NCI-H2227 (cell line): Measurements from ENCODE around the gene PGBD2.
"Not testable (repeated sequence)": the region's sequence is repeated elsewhere in the genome, so short reads cannot be mapped to it uniquely, and the experiment has no call there.

Experiments used
- DNase-seq: peaks from one replicate; lab custom pipeline; 2025; ENCODE audit not compliant: unreplicated experiment; lab: John Stamatoyannopoulos, UW

PGBD2 gene

DNA sequence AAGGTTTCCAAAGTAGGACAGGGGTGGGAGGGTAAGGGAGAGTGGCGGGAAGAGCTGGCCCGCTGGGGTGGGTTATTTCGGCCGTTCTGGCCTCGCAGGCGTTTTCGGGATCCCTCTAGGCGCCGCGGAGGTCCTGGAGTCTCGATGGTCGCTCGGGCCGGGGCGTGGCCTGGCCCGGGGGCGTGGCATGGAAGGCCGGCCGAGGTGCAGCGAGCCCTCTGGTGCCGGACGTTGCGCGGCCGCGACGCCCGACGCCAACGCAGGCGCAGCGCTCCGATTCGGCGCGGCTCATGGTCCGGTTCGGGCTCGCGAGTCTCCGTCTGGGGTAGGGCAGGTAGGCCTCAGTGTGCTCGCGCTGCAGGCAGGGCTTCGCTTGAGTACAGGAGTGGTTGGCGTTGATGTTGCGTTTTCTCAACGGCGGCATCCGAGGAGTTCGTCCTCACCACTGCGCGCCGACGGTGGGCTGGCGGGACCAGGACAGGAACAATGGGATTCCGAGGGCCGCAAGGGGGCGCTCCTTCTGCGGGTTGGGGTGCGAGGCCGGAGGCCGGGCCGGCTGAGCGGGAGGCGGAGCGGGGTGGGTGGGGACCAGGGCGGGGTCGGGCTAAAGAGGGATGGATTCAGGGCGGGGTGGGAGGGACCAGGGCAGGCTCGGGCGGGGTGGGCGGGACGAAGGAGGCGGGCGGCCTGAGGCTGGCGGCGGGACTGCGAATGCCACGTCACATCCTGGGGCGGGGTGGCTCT, at the start of gene PGBD2:
PGBD2 (plus strand) TSS at position 227 of the 744 bp plus-strand sequence. CDS start 7,628 bp downstream, outside the sequence.
- peak; percentile 97 for DNase-seq

- DNase-seq, result no peak
Measured at GRCh38 chr1:248857201-248857600, 48.8 kb upstream of the PGBD2 start.

- DNase-seq, result no peak
Measured at GRCh38 chr1:248857749-248858095, 48.3 kb upstream of the PGBD2 start.

GRCh38 chr1:248858096-248858890, 47.7 kb upstream of the PGBD2 start:
- DNase-seq, result peak; percentile 74

DNA sequence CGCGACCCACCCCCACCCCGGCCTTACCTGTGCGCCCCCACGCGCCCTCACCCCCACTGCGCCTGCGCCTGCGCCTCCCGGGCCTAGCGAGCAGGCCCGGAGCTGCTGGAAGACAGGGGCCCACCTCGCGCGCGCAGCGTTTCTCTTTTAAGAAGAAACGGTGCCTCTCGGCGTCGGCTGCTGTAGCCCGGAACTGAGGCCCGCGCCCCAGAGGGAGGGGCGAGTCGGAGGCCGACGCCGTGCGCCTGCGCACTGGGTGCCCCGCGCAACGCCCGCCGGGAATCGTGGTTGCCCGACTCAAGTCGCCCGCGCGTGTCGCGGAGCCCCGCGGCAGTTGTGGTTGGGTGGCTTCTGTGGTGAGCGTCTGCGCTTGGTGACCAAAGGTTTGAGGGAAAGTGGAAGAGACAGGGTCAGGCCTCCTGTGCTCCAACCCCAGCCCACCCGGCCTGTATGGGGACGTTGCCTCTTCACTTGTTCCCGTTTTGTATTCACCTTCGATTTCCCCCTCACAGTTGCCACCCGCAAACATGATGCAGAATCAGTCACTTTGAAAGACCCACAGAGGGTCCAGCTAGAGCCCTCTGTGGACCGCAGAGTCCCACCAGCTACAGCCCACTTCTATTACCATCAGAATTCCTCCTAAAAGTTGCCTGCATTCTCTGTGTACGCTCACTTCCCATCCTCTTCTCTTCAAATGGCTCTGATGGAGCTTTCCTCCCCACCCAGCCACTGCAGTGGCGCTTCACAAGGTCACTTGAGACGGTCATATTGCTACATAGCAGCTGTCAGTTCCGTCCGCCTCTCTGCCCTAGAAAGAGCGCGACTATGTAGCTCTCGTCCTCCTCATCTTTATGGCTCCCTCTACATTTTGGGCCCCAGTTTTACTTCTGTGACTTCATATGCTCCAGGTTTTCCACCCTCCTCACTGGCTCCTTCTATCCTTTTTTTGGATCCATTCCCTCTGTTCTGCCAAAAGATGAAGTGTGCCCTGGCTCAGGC, 46.8 kb upstream of the PGBD2 start, which contains the start of gene ZNF692:
ZNF692 (minus strand) TSS at position 195 of the 999 bp plus-strand sequence. CDS start 776 bp downstream, outside the sequence.
- peak; percentile 98 for DNase-seq

GRCh38 chr1:248860007-248860406, 46.0 kb upstream of the PGBD2 start:
- no peak for DNase-seq

GRCh38 chr1:248861616-248862015, 44.4 kb upstream of the PGBD2 start:
- DNase-seq, result no peak

DNA sequence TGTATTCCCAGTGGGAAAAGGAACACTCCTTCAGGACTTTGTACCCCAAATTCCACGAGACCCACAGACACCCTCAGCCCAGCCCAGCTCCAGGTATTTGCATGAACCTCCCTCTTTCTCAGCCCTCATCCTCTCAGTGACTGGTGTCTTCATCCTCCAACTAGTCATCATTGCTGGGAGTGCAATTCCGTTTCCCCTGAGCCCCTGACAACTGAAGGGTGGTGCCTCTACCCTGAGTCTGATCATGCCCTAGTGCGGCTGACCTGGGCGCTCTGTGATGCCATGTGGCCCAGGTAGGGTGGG, 43.4 kb upstream of the PGBD2 start:
- no peak for DNase-seq

GRCh38 chr1:248862998-248863881, 42.8 kb upstream of the PGBD2 start:
- peak; percentile 87 for DNase-seq

DNA sequence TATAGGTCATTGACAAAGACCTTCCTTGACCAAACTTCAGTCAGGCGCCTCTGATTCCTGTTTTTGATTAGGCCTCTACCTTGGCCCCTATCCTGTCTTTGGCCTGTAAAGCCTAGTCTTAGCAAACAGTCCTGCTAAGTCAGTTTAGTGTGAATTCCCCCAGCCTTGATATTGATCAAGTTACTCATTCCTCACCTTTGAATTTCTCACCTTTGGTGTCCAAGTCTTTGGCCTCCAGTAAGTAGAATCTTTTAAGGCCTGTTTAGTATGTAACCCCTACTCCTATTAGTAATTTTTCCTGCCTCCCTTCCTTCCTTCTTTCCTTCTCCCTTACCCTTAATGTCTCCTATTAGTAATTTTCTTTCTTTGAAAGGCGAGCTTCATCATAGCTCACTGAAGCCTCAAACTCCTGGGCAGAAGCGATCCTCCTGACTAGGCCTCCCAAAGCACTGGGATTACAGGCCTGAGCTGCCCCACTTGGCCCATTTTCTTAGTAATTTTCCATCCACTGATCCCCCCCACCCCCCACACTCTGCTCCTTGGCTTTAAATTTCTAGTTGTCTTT, 34.1 kb upstream of the PGBD2 start:
- peak; percentile 11 for DNase-seq

DNA sequence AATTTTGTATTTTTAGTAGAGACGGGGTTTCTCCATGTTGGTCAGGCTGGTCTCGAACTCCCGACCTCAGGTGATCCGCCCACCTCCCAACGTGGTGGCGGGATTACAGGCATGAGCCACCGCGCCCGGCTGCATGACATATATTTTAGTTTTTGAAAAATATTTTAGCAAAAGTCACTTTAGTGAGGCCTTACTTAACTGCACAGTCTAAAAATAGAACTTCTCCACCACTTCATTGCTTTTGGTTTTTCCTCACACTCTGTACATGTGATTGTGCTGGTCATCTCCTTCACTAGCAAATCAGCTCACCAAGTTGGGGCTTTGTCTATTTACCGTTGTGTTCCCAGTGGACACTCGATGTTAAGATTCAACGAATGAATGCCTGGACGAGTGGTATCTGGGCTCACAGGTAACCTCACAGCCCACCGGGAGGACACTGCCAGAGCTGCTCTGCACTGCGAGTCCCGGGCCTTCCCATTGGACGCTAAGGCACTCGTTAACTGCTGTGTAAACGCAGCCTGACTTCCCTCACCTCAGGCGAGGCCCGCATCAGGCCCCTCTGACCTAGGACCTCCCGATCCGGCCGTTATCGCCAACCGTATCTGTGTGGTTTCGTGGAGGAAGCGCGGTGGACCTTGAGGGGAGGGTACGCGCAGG, 33.2 kb upstream of the PGBD2 start:
- DNase-seq, result peak; percentile 71

DNA sequence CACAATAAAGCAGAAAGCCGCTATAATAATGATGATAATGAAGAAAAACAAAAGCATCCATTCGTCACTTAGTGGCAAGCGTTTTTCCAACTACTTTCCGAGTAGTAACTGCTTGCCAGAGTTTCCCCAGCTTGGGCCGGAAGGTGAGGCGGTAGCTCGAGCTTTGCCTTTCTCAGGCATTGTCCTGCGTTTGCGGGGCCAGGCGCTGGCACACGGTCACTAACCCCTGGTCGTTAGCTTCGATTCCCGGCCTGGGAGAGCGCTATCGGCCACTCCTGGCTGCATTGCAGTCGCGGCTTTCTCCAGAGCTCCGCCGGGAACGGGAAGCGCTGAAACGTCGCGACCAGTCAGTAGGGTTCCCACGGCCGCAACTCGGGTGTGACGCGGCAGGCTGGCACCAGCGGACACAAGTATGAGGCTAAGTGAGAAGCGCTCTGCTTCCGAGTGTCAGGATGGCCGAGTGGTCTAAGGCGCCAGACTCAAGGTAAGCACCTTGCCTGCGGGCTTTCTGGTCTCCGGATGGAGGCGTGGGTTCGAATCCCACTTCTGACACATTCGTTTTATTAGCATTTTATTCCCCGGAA, 32.5 kb upstream of the PGBD2 start:
- DNase-seq, result peak; percentile 98

DNA sequence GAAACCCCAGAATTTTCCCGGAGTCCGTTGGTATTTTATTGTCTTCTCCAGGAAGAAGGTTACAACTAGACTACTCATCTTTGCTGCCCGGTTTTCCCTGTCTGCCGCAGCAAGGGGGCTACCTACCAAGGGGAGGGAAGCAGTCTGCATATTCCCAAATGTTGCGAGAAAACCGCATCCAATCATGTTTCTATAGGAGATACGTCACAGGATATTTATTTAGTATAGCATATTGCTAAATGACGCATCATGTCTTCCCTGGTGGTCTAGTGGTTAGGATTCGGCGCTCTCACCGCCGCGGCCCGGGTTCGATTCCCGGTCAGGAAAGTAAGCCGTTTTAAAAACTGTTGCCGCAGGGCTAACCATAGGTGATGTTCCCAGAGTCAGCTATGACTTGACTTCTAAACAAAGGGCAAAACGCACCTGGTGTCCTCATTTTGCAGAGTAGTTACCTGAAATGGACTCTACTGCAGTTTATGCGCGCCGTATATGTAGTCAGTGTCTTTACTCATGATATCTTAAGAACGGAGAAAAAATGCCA, 32.0 kb upstream of the PGBD2 start:
- peak; percentile 93 for DNase-seq

GRCh38 chr1:248881261-248881660, 24.8 kb upstream of the PGBD2 start:
- no peak for DNase-seq

DNA sequence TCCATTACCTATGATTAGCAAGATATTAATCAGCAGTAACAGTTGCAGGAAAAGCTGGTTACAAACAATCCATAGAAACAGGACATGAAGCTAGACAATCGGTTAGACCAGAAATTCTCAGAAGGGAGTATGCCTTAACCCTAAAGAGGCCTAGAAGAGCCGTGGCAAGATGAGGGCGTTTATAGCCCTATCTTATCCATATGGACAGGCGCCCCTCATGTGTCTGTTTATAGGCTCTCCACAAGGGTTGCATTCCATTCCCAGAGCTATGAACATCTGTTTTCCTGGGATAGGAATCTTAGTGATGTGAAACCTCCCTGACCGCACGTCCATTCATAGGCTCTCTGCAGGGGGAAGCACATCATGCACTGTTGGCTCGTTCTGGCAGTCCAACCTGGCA, 23.6 kb upstream of the PGBD2 start:
- DNase-seq, result not testable (repeated sequence)

DNA sequence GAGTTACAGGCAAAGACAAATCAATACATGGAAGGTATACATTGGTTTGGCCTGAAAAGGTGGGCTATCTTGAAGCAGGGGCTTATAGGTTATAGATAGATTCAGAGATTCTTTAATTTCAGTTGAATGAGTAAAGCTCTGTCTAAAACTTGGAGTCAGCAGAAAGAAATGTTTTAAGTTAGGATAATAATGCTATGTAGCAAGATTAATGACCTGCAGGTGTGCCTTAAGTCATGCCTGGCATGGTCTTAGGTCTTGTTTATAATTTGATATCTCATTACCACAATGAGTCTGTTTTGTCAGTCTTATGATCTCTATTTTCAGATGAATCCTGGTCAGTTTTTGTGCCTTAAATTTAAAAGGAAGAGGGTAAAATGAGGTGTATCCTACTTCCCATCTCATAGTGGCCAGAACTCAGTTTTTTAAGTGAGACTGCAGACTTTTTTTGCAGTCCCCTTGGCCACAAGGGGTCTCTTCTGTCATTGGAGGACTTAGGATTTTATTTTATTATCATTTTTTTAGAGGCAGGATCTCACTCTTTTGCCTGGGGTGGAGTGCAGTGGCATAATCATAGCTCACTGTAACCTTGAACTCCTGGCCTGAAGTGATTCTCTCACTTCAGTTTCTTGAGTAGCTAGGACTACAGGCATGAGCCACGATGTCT, 21.3 kb upstream of the PGBD2 start:
- no peak for DNase-seq

DNA sequence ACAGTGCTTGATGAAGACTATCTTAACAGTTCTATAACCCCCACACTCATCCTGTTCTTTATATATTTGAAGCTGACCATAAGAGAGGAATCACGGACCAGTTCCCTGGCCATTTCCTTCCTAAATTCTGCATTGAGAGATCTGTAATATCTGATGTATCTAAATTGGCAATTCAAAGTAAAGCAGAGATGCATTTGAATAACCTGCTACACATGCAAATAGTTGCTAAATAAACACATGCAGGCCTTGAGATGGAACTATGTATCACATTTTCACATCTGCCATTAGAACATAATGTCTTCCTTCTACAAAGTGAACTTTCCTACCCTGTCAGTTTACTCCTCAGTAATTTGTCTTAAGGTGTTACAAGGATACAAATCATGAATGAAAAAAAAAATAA, 20.4 kb upstream of the PGBD2 start:
- no peak for DNase-seq

DNA sequence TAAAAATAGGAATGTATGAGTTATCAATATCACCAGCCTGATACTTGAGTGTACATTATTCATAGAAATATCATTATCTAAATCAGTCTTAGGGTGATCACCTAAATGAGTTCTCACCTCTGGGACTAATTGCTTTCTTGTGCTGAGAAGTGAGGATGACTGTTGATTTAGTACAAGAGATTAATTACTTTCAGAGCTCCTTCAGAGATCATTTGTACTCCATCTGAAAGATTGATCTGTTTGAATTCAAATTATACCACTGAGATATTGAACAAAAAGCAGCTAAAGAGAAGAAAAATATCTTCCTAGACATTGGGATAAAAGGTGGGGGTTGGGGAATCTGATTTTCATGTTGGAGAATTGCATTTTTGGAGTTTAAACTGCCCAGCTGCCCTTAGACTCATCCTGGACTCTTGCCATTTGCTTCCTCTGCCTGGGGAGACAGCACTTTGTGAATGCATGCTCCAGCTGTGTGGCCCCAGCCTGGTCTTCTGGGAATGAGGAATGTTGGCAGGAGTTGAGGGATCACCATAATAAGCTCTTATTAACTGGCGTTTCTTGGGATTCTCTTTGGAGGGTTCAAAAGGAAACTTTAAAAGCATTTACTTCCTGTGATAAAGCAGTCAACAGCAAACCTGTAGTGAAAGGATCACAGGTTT, 19.7 kb upstream of the PGBD2 start:
- no peak for DNase-seq
